ENCODE data around the gene PARP11. TPM values are rescaled to one million over a fixed set of nuclear protein-coding genes. Genes with fewer than 3 reads are reported as not detected.

Gene PARP11
- total and polyA plus RNA-seq, 2 of the 8 experiments (the other 6 are each of a cell fraction or from before 2014, with no cell fraction given): 4.2 to 13.3 TPM

DNA sequence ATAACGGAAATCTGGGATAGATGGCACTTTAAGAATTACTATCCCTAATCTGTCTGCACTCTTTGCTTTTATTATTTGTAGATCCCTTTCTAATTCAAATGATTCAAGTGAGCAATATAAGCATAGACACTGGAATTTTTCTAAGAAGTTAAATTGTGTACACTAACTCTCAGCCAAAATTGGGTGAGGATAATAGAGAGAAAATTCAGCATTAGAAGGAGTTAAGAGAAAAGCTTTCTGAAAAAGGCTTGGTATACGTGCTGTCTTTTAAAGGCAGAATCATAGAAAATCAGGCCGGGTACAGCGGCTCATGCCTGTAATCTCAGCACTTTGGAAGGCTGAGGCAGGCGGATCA lies 63.2 kb downstream of the PARP11 start:
- no peak overlapping the region for H2BK15ac ChIP-seq (ENCODE audit: low read length)
- POLR2A ChIA-PET (ENCODE audit: partially characterized antibody): no interaction called here
- no peak overlapping the region for H3K4ac ChIP-seq (replicated peaks; ENCODE audit: insufficient read length, low read depth, low read length)

More for the DNA sequence above, 63.2 kb downstream of the PARP11 start:
- H2BK5ac ChIP-seq (ENCODE audit: low read depth, low read length): no peak overlapping the region
- H3K36me3 ChIP-seq (ENCODE audit: control insufficient read depth in 2 of 4, insufficient read depth in 4 of 4, low read length in 3 of 4): peaks cover 0 to 2% (median 0%) of the 10 kb centered on the region in 4 experiments; a peak in 2 of 8 replicates
- no peak overlapping the region for H4K91ac ChIP-seq (replicated peaks; ENCODE audit: insufficient read length, low read length)
- H3K56ac ChIP-seq (replicated peaks; ENCODE audit: insufficient read length, low read depth, low read length): no peak overlapping the region
- 79% methylated on average over 5 of the region's 5 CpGs; no CpG with 5 or more reads in 1 of the 2 experiments for WGBS, 2 experiments (ENCODE audit: extremely low coverage in 1 of 2, insufficient coverage in 1 of 2, insufficient read length in 1 of 2, insufficient replicate concordance in 2 of 2, low coverage in 1 of 2, low lambda C conversion rate in 2 of 2, missing lambda C conversion rate in 1 of 2)
- FAIRE-seq (no peak), DNase-seq (ENCODE audit: low read depth in 1 of 2, low spot score in 2 of 2) (no peak)
- H3K4me3 ChIP-seq (ENCODE audit: extremely low read depth in 1 of 4, insufficient read depth in 2 of 4, low read depth in 3 of 4, low read length in 4 of 4): no peak overlapping the region
- H2BK12ac ChIP-seq (ENCODE audit: low read depth, low read length): no peak overlapping the region
- H2BK120ac ChIP-seq (replicated peaks; ENCODE audit: low read depth, low read length): no peak overlapping the region
- no peak overlapping the region for H3K4me2 ChIP-seq (ENCODE audit: insufficient read depth in 1 of 2, low read depth in 2 of 2, low read length in 2 of 2)
- no peaks in the 10 kb centered on the region for H3K79me1 ChIP-seq (ENCODE audit: low read depth, low read length)
- no peaks in the 10 kb centered on the region for H3K23me2 ChIP-seq (ENCODE audit: low read depth, low read length)
- CTCF ChIA-PET (ENCODE audit: partially characterized antibody): no interaction called here
- no peak overlapping the region for H3K23ac ChIP-seq (ENCODE audit: insufficient read length)
- no peaks in the 10 kb centered on the region for H3K9me3 ChIP-seq (ENCODE audit: insufficient read depth in 2 of 2, low read depth in 1 of 2, low read length in 1 of 2)
- no peaks in the 10 kb centered on the region for H4K20me1 ChIP-seq (replicated peaks in 1 of 2; ENCODE audit: control insufficient read depth in 1 of 2, insufficient read depth in 2 of 2, low read length in 2 of 2)
- no peak overlapping the region for H2BK20ac ChIP-seq (ENCODE audit: low read length)
- H3K4me1 ChIP-seq (replicated peaks in 1 of 4; ENCODE audit: control insufficient read depth in 3 of 4, insufficient read depth in 4 of 4, low read length in 3 of 4): peaks cover 0 to 2% (median 0%) of the 10 kb centered on the region in 4 experiments; a peak in 1 of 7 replicates
- no peak overlapping the region for H3K18ac ChIP-seq (ENCODE audit: extremely low read depth, low read length)
- H4K5ac ChIP-seq (ENCODE audit: insufficient read length, low read depth, low read length): no peak overlapping the region
- no peak overlapping the region for H4K8ac ChIP-seq (ENCODE audit: extremely low read depth, insufficient read depth, low read length)
- H3K14ac ChIP-seq (ENCODE audit: insufficient read length): no peak overlapping the region
- no peak overlapping the region for H2AK5ac ChIP-seq (ENCODE audit: low read depth, low read length)
- TF ChIP-seq POU5F1 (IDR thresholded peaks at IDR 0.05; ENCODE audit: low read depth, low read length): no peak
- TF ChIP-seq GTF2F1 (IDR thresholded peaks at IDR 0.05; ENCODE audit: borderline replicate concordance, low read depth, low read length): no peak
- no peak for TF ChIP-seq ZNF274 (IDR thresholded peaks at IDR 0.05; ENCODE audit: borderline replicate concordance, extremely low read depth, low read length)
- no peak for TF ChIP-seq SIN3A (conservative IDR thresholded peaks at IDR 0.05 in 1 of 2, IDR thresholded peaks at IDR 0.05 in 1 of 2; ENCODE audit: low read depth in 1 of 2, low read length in 2 of 2)
- no peak for TF ChIP-seq SUZ12 (IDR thresholded peaks at IDR 0.05; ENCODE audit: low read length)
- no peak for TF ChIP-seq RBBP5 (IDR thresholded peaks at IDR 0.05; ENCODE audit: borderline replicate concordance, low read depth, low read length)
- no peak for TF ChIP-seq CBX8 (IDR thresholded peaks at IDR 0.05; ENCODE audit: borderline replicate concordance, low read depth, low read length)
- TF ChIP-seq PHF8 (conservative IDR thresholded peaks at IDR 0.05; ENCODE audit: low read depth, low read length): no peak
- TF ChIP-seq EP300 (IDR thresholded peaks at IDR 0.05; ENCODE audit: borderline replicate concordance in 1 of 2, low read depth in 2 of 2, low read length in 2 of 2): no peak
- no peaks in the 10 kb centered on the region for H3K79me2 ChIP-seq (ENCODE audit: control insufficient read depth in 1 of 2, insufficient read depth in 2 of 2, low read length in 2 of 2)
- H3K27me3 ChIP-seq (replicated peaks in 1 of 4; ENCODE audit: control insufficient read depth in 3 of 4, extremely low read depth in 1 of 4, insufficient read depth in 3 of 4, low read length in 3 of 4): peaks cover 0 to 1% (median 0%) of the 10 kb centered on the region in 4 experiments; a peak in 1 of 7 replicates
- H2AFZ ChIP-seq (ENCODE audit: low read length): no peak overlapping the region
- no peak overlapping the region for H3K9ac ChIP-seq (replicated peaks in 1 of 4; ENCODE audit: extremely low read depth in 1 of 4, low read depth in 3 of 4, low read length in 3 of 4)
- no peak overlapping the region for H3K27ac ChIP-seq (ENCODE audit: low read depth, low read length)
